K562 (cell line): ENCODE measurements around the gene HEXD. TPM values are rescaled to one million over a fixed set of nuclear protein-coding genes. Genes with fewer than 3 reads are reported as not detected.

Experiments
- CHAMP1 ChIP-seq: fragments of 450-650 bp; IDR thresholded peaks from 2 replicates; pipeline ENCODE4 v1.6.1; 2016; ENCODE audit warnings: mild to moderate bottlenecking
- HDAC2 ChIP-seq: fragments of 450-650 bp; IDR thresholded peaks from 2 replicates; pipeline ENCODE4 v1.6.1; 2016; ENCODE audit warnings: mild to moderate bottlenecking
- HSF4 ChIP-seq: fragments of 250-450 bp; sonication (Bioruptor Pico); IDR thresholded peaks from 2 replicates; pipeline ENCODE4 v2.1.2; 2022; ENCODE audit warnings: mild to moderate bottlenecking, moderate library complexity, borderline replicate concordance
- NCOA1 ChIP-seq: fragments of 450-650 bp; IDR thresholded peaks from 2 replicates; pipeline ENCODE4 v1.6.1; 2016; ENCODE audit warnings: low read depth
- TCF3 ChIP-seq: sonication (generic); formaldehyde crosslinking; IDR thresholded peaks from 2 replicates; pipeline ENCODE4 v1.4.0; 2020; ENCODE audit warnings: mild to moderate bottlenecking, missing genetic modification reagents
- TFAP4 ChIP-seq: sonication (generic); formaldehyde crosslinking; IDR thresholded peaks from 2 replicates; pipeline ENCODE4 v1.8.0; 2022; ENCODE audit warnings: missing genetic modification reagents, mild to moderate bottlenecking, moderate library complexity, borderline replicate concordance
- ZHX1 ChIP-seq: fragments of 150-350 bp; conservative IDR thresholded peaks from 2 replicates; pipeline ENCODE4 v1.6.1; 2014; ENCODE audit warnings: low read length
- ZMIZ1 ChIP-seq, 2 experiments: fragments of 150-350 bp in 1 of 2; IDR thresholded peaks; 2 replicates each; pipeline ENCODE4 v1.6.1; 2012 to 2016; ENCODE audit warnings: low read depth in 2 of 2, low read length in 2 of 2, mild to moderate bottlenecking in 1 of 2, moderate library complexity in 1 of 2
- ZNF124 ChIP-seq: sonication (generic); formaldehyde crosslinking; IDR thresholded peaks from 2 replicates; pipeline ENCODE4 v1.8.1; 2022; ENCODE audit warnings: missing genetic modification reagents
- ZNF699 ChIP-seq: fragments of 250-450 bp; sonication (Bioruptor Pico); IDR thresholded peaks from 2 replicates; pipeline ENCODE4 v1.8.0; 2021; ENCODE audit warnings: mild to moderate bottlenecking, moderate library complexity; ENCODE audit not compliant: insufficient replicate concordance
- polyA plus RNA-seq, 8 experiments: library from polyadenylated mRNA; depleted of rRNA in 4 of 8; stranded (reverse) in 5 of 8; unstranded in 3 of 8; fragments of >200 nt; fragmentation: Nextera tagmentation in 2 of 8; fragmentation: Illumina TruSeq in 1 of 8; extraction: Ambion mirVana in 2 of 8; extraction: Trizol in 1 of 8; gene quantifications; 2 replicates each; pipeline versions ENCODE4 v1.2.1 to v1.2.3, GENCODE V29; 2011 to 2014; ENCODE audit warnings: inconsistent platforms in 1 of 8, missing spikeins in 1 of 8
- total RNA-seq, 7 experiments: library from RNA; depleted of rRNA in 6 of 7; stranded (reverse); fragments of >200 nt in 6 of 7; fragmentation: Illumina TruSeq in 2 of 7; extraction: Trizol in 2 of 7; gene quantifications; 2 replicates each; pipeline versions ENCODE4 v1.2.1 to v1.2.3, GENCODE V29; 2011 to 2021; ENCODE audit warnings: low replicate concordance in 1 of 7
- TF ChIP-seq, protein P1 (sequence below): fragments of 250-450 bp; sonication (Bioruptor Pico); IDR thresholded peaks from 2 replicates; pipeline ENCODE4 v1.8.0; 2022; ENCODE audit warnings: inconsistent platforms, mild to moderate bottlenecking, moderate library complexity, borderline replicate concordance
- TF ChIP-seq, protein P2 (sequence below): fragments of 450-650 bp; IDR thresholded peaks from 2 replicates; pipeline ENCODE4 v1.7.0; 2016; ENCODE audit warnings: borderline replicate concordance
- TF ChIP-seq, protein P3 (sequence below), 2 experiments: fragments of 450-650 bp in 1 of 2; sonication (generic) in 1 of 2; formaldehyde crosslinking; conservative IDR thresholded peaks; 2 replicates each; pipeline versions ENCODE4 v1.4.0 to v1.8.1; 2020 to 2022; ENCODE audit warnings: mild to moderate bottlenecking in 1 of 2, missing genetic modification reagents in 1 of 2

Gene HEXD
- total and polyA plus RNA-seq, 9 of the 15 experiments (the other 6 are each of a cell fraction or from before 2014, with no cell fraction given) = 1.0 to 25.3 (median 10.0) TPM

GRCh38 chr17:82458885-82459424 lies 40.8 kb downstream of the HEXD start (continued):
- TF ChIP-seq, protein P1, sequence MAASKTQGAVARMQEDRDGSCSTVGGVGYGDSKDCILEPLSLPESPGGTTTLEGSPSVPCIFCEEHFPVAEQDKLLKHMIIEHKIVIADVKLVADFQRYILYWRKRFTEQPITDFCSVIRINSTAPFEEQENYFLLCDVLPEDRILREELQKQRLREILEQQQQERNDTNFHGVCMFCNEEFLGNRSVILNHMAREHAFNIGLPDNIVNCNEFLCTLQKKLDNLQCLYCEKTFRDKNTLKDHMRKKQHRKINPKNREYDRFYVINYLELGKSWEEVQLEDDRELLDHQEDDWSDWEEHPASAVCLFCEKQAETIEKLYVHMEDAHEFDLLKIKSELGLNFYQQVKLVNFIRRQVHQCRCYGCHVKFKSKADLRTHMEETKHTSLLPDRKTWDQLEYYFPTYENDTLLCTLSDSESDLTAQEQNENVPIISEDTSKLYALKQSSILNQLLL (CRISPR knock-in tag) = no peak
- TF ChIP-seq TFAP4 (CRISPR knock-in tag) = 0 out of 2 replicates have a peak, but pooled peaks have one; percentile 8
- TF ChIP-seq, protein P2, sequence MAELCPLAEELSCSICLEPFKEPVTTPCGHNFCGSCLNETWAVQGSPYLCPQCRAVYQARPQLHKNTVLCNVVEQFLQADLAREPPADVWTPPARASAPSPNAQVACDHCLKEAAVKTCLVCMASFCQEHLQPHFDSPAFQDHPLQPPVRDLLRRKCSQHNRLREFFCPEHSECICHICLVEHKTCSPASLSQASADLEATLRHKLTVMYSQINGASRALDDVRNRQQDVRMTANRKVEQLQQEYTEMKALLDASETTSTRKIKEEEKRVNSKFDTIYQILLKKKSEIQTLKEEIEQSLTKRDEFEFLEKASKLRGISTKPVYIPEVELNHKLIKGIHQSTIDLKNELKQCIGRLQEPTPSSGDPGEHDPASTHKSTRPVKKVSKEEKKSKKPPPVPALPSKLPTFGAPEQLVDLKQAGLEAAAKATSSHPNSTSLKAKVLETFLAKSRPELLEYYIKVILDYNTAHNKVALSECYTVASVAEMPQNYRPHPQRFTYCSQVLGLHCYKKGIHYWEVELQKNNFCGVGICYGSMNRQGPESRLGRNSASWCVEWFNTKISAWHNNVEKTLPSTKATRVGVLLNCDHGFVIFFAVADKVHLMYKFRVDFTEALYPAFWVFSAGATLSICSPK = no peak
- no peak for TF ChIP-seq TCF3 (CRISPR knock-in tag)
- TF ChIP-seq HDAC2 = no peak
- no peak for TF ChIP-seq CHAMP1
- no peak for TF ChIP-seq ZNF699 (CRISPR knock-in tag)
- TF ChIP-seq ZMIZ1 (IDR thresholded peaks at IDR 0.05; ENCODE audit: low read depth in 2 of 2, low read length in 2 of 2) = no peak
- no peak for TF ChIP-seq HSF4 (CRISPR knock-in tag)
- no peak for TF ChIP-seq ZHX1
- no peak for TF ChIP-seq ZNF124 (CRISPR knock-in tag)
- no peak for TF ChIP-seq NCOA1
- TF ChIP-seq, protein P3, sequence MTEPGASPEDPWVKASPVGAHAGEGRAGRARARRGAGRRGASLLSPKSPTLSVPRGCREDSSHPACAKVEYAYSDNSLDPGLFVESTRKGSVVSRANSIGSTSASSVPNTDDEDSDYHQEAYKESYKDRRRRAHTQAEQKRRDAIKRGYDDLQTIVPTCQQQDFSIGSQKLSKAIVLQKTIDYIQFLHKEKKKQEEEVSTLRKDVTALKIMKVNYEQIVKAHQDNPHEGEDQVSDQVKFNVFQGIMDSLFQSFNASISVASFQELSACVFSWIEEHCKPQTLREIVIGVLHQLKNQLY (CRISPR knock-in tag; conservative IDR thresholded peaks at IDR 0.05) = no peak
